Measurements from ENCODE around the gene NUDT1.

Gene NUDT1

DNA sequence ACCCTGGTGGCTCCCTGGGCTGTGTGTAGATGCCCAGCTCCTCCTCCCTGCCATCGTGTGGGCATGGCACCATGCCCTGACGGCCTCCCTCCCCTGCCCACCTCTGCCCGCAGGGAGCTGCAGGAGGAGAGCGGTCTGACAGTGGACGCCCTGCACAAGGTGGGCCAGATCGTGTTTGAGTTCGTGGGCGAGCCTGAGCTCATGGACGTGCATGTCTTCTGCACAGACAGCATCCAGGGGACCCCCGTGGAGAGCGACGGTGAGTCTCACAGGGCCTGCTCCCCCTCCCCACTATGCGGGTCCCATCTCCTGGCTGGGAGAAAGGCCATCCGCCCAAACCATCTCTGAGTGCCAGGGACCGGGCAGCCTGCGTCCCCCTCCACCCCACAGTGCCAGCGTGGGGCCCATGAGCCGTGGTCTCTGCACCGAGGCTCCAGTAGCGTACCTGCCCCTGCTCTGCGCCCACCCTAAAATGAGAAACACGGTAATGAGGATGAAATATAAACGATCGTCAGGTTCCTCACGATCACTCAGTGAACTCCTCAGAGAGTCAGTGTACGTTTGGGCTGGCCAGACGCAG lies 7.8 kb downstream of the NUDT1 start:
- no peak for DNase-seq (ENCODE audit: low read depth)

GRCh38 chr7:2251381-2251780 lies 9.4 kb downstream of the NUDT1 start:
- DNase-seq (ENCODE audit: low read depth): no peak

GRCh38 chr7:2251841-2252771 lies 10.1 kb downstream of the NUDT1 start:
- no peak for DNase-seq (ENCODE audit: low read depth)

DNA sequence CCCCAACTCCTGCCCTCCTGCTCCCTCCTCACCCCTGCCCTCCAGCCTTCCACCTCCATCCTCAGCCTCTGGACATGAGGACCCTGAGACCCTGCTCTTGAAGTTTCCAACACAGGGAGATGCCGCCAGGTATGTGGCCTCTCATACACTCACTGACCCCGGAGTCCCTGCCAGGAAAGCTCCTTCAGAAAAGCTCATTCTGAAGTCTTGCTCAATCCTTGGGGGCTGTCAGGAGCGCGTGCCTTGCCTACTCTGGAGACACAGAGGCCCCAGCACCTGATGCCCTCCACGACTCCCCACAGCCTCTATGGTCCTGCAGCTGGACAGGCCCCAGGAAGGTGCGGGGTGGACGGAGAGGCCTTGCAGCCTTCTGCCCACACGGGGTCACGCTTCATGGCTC lies 11.0 kb downstream of the NUDT1 start:
- no peak for DNase-seq (ENCODE audit: low read depth)

DNA sequence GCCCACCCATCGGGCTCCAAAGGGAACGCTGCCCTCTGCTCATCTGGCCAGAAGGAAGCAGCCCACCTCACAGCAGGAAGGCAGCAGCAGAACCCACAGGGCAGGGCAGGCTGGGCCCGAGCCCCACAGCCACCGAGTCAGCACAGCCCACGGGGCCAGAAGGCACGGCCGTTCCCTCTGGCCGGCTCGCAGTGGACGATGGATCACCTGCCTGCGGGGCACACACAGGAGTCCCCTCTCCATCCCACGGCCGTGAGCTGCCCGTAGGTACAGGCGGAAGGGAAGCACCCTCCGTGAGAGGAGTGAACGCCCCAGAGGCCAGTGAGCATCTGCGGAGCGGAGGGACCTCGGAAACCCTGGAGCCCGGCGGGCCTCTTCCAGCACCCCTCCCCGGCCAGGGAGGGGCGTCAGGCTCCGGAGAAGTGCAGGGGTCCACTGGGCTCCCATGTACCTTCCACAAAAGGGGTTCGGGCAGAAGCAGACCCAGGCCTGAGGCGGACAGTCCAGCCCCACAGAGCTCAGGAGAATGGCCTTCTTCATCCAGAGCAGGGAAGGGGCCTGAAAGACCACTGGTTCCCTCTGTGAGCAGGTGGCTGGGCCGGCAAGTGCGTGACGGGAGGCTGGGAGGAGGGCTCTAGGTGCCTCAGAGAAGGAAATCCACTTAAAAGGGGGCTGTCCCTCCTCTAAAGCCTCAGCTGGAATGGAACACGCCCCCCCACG lies 11.7 kb downstream of the NUDT1 start:
- no peak for DNase-seq (ENCODE audit: low read depth)

- no peak for DNase-seq (ENCODE audit: low read depth)
Measured at GRCh38 chr7:2254429-2255144, 12.6 kb downstream of the NUDT1 start.

DNA sequence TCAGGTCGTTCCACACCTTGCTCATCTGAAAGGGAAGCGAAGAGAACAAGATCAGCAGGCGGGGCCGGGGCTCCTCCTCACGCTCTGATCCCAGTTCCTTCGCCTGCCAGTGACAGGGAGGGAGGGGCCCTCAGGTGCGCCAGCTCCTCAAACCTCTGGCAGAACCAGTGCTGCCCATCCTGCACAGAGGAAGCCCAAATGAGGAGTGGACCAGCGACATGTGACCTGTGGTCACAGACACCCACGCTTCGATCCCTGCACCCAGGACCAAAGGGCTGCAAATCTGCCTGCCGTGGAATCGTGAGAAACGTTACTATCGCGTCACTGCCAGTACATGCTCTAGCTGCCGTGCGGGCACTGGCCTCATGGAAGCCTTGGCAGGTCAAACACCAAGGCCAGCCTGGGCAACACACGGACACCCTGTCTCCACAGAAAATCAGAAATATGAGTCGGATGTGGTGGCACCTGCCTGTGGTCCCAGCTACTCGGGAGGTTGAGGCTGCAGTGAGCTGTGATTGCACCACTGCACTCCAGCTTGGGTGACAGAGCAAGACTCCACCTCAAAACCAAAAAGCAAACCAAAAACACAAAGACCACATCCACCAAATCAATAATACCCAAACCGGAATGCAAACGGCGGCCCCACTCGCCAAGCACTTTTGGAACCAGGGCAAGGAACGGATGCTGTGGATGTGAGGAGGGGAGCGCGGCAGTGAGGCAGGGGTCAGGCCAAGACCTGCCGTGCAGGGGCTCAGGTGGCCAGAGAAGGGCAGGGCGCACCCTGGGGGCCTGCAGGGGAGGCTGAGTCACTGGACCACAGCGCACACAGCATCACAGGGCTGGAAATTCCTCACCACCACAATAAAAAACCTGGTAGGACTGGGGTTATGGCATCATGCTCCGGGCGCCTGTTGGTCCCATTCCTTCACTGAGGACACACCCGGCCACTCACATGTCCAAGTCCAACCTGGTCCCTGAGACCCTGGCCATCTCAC lies 13.4 kb downstream of the NUDT1 start:
- no peak for DNase-seq (ENCODE audit: low read depth)

DNA sequence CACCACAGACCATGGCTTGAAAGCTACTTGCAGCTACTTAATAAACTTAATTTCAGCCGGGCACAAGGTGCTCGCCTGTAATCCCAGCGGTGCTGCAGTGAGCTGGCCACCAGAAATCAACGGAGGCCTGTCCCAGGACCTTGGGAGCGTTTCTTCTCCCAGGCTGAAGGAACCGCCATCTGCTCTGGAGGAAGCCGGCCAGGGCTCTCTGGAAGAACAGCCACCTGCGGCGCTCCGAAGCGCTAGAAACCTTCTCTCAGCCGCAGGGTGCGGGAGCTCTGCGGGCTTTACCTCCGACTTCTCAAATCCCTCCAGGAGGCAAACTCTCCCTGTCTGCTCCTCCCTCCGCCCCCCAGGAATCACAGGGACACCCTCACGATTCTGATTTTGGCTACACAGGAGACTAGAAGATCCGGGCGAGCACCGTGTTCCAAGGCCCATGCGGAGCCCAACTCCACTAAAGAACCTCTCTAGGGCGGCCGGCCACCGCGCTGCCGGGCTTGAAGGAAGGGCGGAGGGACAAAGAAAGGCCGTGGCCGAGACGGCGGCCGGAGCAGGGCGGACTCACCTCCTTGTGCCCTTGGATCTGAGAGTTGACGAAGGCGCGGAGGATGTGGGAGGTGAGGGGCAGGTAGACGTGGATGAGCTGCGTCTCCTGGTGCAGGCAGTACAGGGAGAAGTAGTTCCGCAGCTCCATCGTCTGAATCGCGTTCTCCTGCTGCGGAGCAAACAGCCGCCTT lies 14.4 kb downstream of the NUDT1 start:
- DNase-seq (ENCODE audit: low read depth): no peak

GRCh38 chr7:2257046-2257551 lies 15.1 kb downstream of the NUDT1 start:
- DNase-seq (ENCODE audit: low read depth): no peak

- no peak for DNase-seq (ENCODE audit: low read depth)
Measured at GRCh38 chr7:2257651-2258050, 15.6 kb downstream of the NUDT1 start.

- no peak for DNase-seq (ENCODE audit: low read depth)
Measured at GRCh38 chr7:2258661-2259365, 16.8 kb downstream of the NUDT1 start.

DNA sequence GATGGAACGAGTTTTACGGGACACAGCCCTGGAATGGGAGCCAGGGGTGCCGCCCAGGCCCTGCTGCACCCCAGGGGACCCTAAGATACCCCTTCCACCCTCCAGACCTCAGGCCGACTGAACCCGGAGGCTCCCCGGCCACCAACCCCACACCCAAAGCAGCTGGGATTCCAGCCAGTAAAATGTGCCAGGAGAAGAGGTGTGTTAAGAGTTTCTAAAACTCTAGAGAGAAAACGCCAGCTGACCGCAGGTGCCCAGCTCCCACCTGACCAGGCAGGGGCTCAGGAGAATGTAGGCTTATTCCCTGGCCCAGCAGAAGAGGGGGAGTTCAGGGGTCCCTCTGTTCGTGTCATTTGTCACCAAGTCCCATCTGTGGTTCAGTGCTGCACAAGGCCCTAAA lies 17.5 kb downstream of the NUDT1 start:
- no peak for DNase-seq (ENCODE audit: low read depth)

- DNase-seq (ENCODE audit: low read depth): no peak
Measured at GRCh38 chr7:2260820-2261219, 18.8 kb downstream of the NUDT1 start.

DNA sequence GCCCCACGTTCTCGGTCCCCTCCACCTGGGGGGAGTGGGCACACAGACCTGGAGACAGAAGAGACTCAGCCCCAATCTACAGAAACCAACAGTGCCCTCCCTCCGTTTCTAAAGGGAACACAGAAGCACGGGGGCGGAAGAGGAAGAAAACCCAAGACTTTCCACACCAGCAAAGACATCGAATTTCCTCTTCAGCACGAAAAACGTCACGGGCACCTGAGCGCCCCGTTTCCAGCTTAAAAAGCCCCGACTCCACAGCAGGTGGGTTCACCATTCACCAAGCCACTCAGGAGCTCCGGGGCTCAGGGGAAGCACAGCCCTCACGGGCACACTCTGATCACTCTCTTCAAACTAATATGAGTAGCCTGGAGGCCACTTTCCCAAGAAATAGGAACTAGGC lies 19.6 kb downstream of the NUDT1 start:
- no peak for DNase-seq (ENCODE audit: low read depth)

DNA sequence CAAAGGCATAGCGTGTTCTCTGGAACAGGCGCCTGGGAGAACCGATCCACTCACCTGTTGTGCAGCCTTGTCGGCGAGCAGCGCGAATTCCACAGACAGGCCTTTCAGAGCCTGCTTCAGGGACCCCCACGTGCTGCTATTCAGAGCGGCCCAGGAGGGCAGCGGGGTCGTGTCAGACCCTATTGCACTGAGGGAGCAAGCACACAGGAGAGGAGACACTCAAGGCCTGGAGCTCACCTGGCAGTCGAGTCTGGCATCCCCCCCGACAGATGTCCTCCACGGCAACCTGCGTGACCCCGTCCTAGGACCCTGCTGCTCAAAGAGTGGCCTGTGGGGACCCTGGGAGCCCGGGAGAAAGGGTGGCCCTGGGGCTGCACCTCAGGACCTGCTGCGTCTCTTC lies 21.1 kb downstream of the NUDT1 start:
- DNase-seq (ENCODE audit: low read depth): no peak

DNA sequence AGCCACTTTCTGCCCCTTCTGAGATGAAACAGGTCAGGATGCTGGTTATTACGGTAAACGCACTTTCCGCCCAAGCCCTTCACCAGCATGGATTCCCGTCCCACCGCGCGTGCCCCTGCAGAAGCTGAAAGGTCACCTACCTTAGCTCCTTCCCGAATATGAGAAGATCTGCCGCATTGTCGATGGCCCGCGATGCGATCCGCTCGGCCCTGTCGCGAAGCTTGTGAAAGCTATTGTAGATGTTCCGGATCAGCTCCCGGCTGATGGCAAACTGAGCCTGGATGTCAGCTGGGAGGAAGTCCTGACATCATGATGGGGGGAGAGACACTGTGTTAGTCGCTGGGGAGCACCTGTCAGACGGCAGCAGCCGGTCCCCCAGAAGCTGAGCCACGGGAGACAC lies 22.1 kb downstream of the NUDT1 start:
- no peak for DNase-seq (ENCODE audit: low read depth)

DNA sequence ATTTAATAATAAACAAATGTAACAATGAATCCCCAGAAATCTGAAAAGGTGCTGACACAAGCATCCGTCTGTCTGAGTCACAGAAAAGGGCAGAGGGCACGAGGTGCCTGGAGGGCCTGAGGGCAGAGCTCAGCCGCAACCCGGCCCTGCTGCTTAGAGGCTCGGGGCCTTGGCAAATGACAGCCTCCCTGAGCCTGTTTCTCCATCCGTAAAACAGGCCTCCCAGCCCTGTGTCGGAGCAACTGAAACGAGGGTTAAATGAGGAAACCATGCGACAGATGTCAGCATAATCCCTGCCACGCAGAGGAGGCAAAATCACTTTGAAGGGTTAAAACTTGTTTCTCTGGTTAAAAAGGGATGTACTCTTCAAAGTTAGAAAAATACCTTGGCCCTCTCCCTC lies 24.9 kb downstream of the NUDT1 start:
- peak; percentile 49 for DNase-seq (ENCODE audit: low read depth)

- peak; percentile 43 for DNase-seq (ENCODE audit: low read depth)
Measured at GRCh38 chr7:2269089-2269990, 27.3 kb downstream of the NUDT1 start.
